22Rv1 (cell line): ENCODE results near the gene DIP2B.

Experiments
- ZFX ChIP-seq: fragments of 450-650 bp; IDR thresholded peaks from 2 replicates; pipeline ENCODE4 v1.6.1; 2017; ENCODE audit warnings: antibody characterized with exemption, borderline replicate concordance
- TF ChIP-seq, protein P1 (sequence below): fragments of 450-650 bp; IDR thresholded peaks from 2 replicates; pipeline ENCODE4 v1.5.1; 2017; ENCODE audit warnings: mild to moderate bottlenecking

DNA sequence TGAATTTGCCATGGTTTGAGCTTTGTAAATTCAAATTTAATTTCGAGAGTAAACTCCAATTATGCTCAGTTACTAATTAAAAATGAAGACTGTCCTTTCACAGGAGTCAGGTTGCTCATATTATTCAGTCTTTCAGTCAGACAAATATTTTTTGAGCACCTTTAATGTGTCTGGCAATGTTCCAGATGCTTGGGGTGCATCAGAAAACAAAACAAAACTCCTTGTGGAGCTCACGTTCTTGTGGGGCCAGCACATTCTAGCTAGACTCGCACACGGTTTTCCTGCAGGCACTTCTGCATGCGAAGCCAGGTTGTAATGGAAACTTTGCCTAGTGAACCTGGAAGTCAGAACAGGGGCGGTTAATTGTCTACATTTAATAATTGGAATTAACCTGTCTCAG is 195.2 kb downstream of the DIP2B start:
- TF ChIP-seq, protein P1, sequence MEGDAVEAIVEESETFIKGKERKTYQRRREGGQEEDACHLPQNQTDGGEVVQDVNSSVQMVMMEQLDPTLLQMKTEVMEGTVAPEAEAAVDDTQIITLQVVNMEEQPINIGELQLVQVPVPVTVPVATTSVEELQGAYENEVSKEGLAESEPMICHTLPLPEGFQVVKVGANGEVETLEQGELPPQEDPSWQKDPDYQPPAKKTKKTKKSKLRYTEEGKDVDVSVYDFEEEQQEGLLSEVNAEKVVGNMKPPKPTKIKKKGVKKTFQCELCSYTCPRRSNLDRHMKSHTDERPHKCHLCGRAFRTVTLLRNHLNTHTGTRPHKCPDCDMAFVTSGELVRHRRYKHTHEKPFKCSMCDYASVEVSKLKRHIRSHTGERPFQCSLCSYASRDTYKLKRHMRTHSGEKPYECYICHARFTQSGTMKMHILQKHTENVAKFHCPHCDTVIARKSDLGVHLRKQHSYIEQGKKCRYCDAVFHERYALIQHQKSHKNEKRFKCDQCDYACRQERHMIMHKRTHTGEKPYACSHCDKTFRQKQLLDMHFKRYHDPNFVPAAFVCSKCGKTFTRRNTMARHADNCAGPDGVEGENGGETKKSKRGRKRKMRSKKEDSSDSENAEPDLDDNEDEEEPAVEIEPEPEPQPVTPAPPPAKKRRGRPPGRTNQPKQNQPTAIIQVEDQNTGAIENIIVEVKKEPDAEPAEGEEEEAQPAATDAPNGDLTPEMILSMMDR: no peak
- TF ChIP-seq ZFX: no peak
